Ishikawa (cell line): ENCODE data around the gene MTAP.

ENCODE experiments used
- CEBPB ChIP-seq: IDR thresholded peaks from 2 replicates; pipeline ENCODE4 v1.6.1; 2012
- CREB1 ChIP-seq: IDR thresholded peaks from 2 replicates; pipeline ENCODE4 v1.6.1; 2012; ENCODE audit warnings: low read depth
- EGR1 ChIP-seq: IDR thresholded peaks from 2 replicates; pipeline ENCODE4 v1.6.1; 2012
- EP300 ChIP-seq: IDR thresholded peaks from 2 replicates; pipeline ENCODE4 v1.6.1; 2012; ENCODE audit warnings: borderline replicate concordance
- FOXM1 ChIP-seq: IDR thresholded peaks from 2 replicates; pipeline ENCODE4 v1.6.1; 2012; ENCODE audit warnings: low read depth, borderline replicate concordance
- NFIC ChIP-seq: IDR thresholded peaks from 2 replicates; pipeline ENCODE4 v1.6.1; 2012
- RAD21 ChIP-seq: IDR thresholded peaks from 2 replicates; pipeline ENCODE4 v1.6.1; 2012; ENCODE audit warnings: low read depth
- REST ChIP-seq: IDR thresholded peaks from 2 replicates; pipeline ENCODE4 v1.6.1; 2012; ENCODE audit warnings: low read depth, mild to moderate bottlenecking
- TAF1 ChIP-seq: IDR thresholded peaks from 2 replicates; pipeline ENCODE4 v1.6.1; 2012; ENCODE audit warnings: low read depth, mild to moderate bottlenecking
- TCF12 ChIP-seq: IDR thresholded peaks from 2 replicates; pipeline ENCODE4 v1.6.1; 2012; ENCODE audit warnings: low read depth
- TEAD4 ChIP-seq: IDR thresholded peaks from 2 replicates; pipeline ENCODE4 v1.6.1; 2012
- YY1 ChIP-seq: IDR thresholded peaks from 2 replicates; pipeline ENCODE4 v1.6.1; 2012; ENCODE audit warnings: low read depth
- ZBTB7A ChIP-seq: IDR thresholded peaks from 2 replicates; pipeline ENCODE4 v1.6.1; 2012; ENCODE audit warnings: low read depth
- TF ChIP-seq, protein P1 (sequence below): IDR thresholded peaks from 2 replicates; pipeline ENCODE4 v1.6.1; 2012
- TF ChIP-seq, protein P2 (sequence below): IDR thresholded peaks from 2 replicates; pipeline ENCODE4 v1.6.1; 2012

Gene MTAP

DNA sequence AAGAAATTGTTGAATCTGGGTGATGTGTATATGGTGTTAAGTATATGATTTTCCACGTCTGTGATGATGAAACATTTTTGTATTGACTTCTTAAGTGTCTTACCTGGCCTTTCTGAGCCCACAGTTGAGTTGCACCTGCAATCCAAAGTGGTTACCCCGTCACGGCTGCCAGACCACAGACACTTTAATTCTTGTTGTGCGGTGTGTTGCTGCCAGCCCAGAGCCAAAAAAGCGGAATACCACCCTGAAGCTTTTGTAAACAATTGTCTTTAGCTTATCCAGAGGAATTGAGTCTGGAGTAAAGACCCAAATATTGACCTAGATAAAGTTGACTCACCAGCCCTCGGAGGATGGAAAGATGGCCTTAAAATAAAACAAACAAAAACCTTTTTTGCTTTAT lies 35.1 kb downstream of the MTAP start:
- TF ChIP-seq CREB1 = no peak

- no peak for TF ChIP-seq CEBPB
- no peak for TF ChIP-seq REST
- TF ChIP-seq EGR1 = no peak
- TF ChIP-seq RAD21 = no peak
- no peak for TF ChIP-seq ZBTB7A
Observed at GRCh38 chr9:21840647-21841046, 38.2 kb downstream of the MTAP start.

DNA sequence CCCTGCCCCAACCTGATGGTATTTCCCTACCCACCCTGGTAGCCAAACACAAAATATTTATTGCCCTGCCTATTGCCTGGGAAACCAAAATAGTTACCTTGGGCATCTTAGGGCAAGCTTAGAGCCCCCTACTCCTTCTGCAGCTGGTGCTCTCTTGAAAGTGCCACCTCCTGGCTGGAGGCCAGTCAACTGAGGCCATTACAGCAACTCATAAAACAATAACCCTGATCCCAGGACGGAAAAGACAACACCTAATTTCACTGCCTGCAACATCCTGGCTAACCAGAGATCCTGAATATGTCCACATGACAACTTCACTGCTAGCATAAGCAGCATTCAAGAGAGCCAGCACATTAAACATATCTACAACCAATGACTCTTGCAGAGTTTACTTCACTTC lies 38.7 kb downstream of the MTAP start:
- TF ChIP-seq NFIC = no peak

- TF ChIP-seq FOXM1 (no peak), TEAD4 (no peak)
Observed at GRCh38 chr9:21848615-21849014, 46.2 kb downstream of the MTAP start.

GRCh38 chr9:21852754-21853153 lies 50.3 kb downstream of the MTAP start:
- TF ChIP-seq TCF12 = no peak
- TF ChIP-seq NFIC = no peak
- no peak for TF ChIP-seq CEBPB
- no peak for TF ChIP-seq TAF1

GRCh38 chr9:21853414-21853813 lies 51.0 kb downstream of the MTAP start:
- TF ChIP-seq CREB1 (no peak), RAD21 (no peak), FOXM1 (no peak), TEAD4 (no peak), REST (no peak), ZBTB7A (no peak), CEBPB (no peak), TAF1 (no peak), EGR1 (no peak), YY1 (no peak), NFIC (no peak), TCF12 (no peak), EP300 (no peak)
- TF ChIP-seq, protein P1, sequence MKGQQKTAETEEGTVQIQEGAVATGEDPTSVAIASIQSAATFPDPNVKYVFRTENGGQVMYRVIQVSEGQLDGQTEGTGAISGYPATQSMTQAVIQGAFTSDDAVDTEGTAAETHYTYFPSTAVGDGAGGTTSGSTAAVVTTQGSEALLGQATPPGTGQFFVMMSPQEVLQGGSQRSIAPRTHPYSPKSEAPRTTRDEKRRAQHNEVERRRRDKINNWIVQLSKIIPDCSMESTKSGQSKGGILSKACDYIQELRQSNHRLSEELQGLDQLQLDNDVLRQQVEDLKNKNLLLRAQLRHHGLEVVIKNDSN = no peak
- TF ChIP-seq, protein P2, sequence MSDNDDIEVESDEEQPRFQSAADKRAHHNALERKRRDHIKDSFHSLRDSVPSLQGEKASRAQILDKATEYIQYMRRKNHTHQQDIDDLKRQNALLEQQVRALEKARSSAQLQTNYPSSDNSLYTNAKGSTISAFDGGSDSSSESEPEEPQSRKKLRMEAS = no peak

GRCh38 chr9:21854119-21854518 lies 51.7 kb downstream of the MTAP start:
- TF ChIP-seq TAF1 = no peak
- no peak for TF ChIP-seq EGR1
- TF ChIP-seq TCF12 = no peak
- TF ChIP-seq REST = no peak
- no peak for TF ChIP-seq FOXM1
